CD4-positive, alpha-beta T cell treated with Interleukin-15 for 1 hour (primary cell): Measurements from ENCODE around the gene TPI1.
"Not testable (repeated sequence)": the region's sequence is repeated elsewhere in the genome, so short reads cannot be mapped to it uniquely, and the experiment has no call there.

Source experiments
- DNase-seq: peaks from one replicate; pipeline ENCODE4 v3.0.0-alpha.2; 2020

Gene TPI1

DNA sequence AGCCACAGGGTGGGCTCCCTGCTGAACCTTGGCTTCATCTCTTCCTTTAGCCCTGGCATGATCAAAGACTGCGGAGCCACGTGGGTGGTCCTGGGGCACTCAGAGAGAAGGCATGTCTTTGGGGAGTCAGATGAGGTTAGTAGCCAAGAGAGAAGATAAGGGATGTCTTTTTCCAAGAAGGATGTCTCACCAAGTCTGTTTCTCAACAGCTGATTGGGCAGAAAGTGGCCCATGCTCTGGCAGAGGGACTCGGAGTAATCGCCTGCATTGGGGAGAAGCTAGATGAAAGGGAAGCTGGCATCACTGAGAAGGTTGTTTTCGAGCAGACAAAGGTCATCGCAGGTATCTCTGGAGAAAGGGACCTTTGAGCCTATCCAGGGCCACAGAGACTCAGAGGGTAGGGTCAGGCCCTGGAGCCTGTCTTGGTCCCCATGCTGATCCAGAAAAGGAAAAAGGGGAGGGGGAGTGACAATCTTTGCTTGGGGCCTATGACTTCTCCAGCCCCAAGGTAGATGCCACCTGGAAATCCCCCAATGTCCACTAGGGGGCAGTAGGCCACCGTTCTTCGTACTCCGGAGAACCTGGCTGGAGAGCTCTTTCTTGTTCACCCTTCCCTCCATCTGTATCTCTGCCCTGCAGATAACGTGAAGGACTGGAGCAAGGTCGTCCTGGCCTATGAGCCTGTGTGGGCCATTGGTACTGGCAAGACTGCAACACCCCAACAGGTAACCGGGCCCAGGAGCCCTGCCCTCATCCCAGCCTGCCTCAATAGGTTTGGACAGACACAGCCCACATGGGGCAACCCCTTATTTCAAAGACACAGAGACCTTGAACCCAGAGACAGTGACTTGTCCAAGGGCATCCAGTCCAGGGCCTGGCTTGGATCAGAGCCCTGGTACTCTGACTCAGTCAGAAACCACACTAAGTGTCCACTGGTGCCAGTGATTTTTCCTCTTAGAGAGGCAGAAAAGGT, 2.0 kb downstream of the TPI1 start:
- peak; percentile 81 for DNase-seq

DNA sequence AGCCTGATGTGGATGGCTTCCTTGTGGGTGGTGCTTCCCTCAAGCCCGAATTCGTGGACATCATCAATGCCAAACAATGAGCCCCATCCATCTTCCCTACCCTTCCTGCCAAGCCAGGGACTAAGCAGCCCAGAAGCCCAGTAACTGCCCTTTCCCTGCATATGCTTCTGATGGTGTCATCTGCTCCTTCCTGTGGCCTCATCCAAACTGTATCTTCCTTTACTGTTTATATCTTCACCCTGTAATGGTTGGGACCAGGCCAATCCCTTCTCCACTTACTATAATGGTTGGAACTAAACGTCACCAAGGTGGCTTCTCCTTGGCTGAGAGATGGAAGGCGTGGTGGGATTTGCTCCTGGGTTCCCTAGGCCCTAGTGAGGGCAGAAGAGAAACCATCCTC, 3.0 kb downstream of the TPI1 start:
- DNase-seq = not testable (repeated sequence)

DNA sequence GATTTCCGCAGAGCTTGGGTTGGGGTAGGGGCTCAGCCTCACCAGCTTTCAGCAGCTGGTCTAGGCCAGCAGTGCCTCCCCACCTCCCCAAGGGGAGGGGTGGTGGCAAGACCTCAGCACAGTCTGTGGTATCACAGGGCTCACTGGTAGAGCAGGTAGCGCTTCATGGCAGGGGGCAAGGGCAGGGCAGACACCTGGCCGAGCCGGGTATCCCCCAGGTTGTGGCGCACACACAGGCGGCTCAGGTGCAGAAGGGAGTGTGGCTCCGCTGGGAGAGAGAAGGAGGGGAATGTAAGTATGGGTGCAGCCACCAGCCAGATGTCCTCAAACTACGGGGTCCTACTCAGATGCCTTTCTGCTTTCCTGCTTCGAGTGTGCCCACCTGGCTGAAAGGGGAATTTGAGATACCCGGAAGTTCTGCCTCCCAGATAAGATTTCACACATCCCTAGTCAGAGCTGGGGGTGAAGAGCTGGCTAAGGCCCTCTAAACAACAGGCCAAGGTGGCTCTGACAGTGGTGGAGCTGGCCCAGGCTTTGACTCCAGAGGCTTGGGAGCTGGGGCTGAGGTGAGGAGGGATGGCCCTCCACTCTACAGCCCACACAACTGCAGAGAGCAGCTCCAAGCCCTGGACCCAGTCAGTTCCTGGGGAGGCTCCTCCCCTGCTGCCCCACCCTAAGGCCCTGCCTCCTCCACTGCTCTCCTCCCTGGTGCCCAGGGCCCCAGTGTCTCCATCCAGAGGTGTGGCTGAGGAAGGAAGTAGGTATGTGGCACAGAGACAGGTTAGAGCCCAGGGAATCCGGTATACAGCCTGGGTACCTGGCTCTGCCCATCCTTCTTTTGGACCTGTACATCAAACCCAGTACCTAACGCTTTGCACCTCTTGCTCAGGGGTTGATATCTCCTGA, 4.0 kb downstream of the TPI1 start:
- no peak for DNase-seq

DNA sequence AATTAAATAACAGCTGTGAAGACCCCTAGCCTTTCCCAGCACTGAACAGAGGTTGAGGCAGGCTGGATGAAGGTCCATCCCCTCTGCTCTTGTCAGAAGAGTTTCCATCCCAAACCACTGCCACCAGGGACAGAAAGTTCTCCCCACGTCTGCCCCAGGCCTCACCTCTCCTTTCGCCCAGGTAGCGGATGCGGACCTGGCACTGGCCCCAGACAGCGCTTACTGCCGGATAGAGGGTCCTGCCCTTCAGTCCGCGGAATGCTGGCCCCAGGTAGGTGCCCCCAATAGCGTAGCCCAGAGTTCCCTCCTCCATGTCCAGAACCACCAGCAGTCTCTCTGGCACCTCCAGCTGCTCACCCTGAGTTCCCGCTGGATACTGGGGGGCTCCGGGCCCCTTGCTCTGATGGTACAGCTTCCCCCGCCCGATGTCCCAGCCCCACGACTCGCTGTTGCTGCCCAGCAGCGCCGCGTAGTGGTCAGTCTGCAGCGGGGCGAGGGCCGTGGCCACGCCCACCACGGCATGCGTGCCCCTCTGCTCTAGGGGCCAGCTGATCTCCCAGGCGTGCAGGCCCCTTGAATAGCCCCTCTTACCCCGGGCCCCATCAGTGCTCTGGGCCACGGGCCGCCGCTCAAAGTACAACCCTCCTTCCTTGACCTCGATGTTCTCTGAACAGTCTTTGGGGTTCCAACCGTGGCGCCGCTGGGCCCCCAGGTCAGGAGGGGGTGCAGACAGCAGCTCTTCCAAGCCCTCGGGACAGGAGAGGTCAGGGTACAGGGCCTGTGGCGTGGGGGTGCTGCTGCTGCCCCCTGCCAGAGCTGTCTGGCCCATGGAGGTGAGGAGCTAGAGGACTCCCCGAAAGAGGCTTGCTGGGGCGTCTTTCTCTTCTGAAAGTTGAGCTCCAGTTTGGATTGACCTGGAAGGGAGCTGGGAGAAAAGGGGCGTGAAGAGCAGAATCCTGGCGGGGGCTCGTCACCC, 5.0 kb downstream of the TPI1 start:
- peak; percentile 84 for DNase-seq

DNA sequence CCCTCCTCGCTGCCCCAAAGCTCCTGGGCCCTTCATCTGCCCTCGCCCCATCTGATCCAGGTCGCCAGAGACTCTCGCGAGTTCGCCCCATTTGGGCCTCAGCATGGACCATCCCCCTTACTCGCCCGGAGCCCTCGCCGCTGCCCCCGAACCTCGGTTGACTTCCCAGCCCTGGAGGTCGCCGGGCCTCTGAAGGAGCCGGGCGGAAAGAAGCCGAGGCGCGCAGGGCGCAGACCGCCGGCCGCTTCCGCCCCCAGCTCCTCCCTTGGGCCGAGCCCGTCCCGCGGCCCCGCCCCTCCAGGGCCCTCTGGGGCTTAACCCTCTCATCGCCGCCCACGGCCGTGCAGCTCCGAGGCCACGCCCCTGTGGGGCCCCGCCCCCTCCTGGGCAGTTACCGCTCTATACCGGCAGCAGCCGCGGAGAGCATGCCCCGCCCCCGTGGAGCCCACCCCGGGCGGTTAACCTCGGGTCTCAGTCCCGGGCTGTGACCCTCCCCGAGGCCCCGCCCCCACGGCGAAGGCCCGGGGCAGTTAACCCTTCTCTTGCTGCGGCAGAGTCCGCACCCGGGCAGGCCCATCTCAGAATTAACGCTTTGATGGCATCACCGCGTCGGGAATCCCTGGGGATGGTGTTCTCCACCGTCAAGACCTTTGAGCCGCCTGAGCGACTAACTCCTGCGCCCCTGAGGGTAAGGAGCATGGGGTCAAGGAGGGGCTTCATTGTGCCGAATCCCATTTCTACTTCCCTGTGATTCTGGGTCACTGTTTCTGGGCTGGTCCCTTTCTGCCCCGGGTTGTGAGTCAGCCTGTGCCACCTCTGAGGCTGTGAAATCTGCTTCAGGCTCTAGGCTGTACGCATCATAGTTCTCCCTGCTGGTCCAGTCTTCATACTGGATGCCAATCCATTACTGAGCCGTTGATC, 6.0 kb downstream of the TPI1 start, which contains the start of gene SPSB2:
SPSB2 (minus strand) TSS at position 210 of the 921 bp plus-strand sequence. CDS start 402 bp downstream, outside the sequence.
- DNase-seq = peak; percentile 98

DNA sequence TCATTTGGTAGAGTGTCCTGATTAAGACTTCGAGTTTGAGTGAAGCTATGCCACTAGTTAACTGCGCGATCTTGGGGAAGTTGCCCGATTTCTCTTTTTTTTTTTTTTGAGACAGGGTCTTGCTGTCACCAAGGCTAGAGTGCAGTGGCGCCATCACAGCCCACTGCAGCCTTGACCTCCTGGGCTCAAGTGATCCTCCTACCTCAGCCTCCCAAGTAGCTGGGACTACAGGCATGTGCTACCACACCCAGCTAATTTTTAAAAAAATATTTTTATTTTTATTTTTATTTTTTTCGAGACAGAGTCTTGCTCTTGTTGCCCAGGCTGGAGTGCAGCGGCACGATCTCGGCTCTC, 6.7 kb downstream of the TPI1 start:
- DNase-seq = not testable (repeated sequence)

DNA sequence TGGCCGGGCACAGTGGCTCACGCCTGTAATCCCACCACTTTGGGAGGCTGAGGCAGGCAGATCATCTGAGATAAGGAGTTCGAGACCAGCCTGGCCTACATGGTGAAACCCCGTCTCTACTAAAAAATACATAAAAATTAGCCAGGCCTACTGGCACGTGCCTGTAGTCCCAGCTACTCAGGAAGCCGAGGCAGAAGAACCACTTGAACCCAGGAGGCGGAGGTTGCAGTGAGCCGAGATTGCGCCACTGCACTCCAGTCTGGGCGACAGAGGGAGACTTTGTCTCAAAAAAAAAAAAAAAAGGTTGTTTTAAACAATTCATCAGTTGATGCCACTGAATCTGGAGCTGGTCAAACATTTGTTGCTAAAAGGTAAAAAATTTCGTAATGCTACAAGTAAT, 12.5 kb downstream of the TPI1 start:
- DNase-seq = not testable (repeated sequence)

DNA sequence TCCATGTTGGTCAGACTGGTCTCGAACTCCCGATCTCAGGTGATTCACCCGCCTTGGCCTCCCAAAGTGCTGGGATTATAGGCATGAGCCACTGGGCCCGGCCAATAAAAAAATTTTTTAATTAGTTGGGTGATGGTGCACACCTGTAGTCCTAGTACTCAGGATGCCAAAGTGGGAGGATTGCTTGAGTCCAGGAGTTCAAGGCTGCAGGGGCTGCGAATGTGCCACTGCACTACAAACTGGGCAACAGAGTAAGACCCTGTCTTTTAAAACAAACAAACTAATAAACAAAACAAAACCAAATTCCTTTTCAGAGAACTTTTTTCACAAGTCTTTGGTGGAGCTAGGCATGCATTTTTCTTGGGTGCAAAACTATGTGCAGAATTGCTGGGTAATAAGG, 15.9 kb downstream of the TPI1 start:
- no peak for DNase-seq

DNA sequence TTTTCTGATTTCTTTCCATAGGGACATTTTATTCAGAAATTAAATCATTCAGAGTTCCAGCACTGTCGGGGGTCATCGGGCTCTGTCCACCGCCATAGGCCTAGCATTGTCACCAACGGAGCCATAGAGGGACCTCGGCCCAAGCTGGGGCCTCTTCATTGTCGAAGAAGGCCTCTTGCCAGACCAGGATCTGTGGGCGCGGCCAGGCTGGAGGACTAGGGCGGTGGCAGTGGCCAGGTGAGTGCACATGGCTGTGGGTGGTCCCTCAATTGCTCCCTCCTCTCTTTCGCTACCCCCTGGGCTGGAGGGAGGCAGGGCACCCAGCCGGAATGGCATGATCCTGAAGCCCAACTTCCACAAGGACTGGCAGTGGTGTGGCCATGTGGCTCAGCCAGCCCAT, 16.4 kb downstream of the TPI1 start:
- DNase-seq = no peak

DNA sequence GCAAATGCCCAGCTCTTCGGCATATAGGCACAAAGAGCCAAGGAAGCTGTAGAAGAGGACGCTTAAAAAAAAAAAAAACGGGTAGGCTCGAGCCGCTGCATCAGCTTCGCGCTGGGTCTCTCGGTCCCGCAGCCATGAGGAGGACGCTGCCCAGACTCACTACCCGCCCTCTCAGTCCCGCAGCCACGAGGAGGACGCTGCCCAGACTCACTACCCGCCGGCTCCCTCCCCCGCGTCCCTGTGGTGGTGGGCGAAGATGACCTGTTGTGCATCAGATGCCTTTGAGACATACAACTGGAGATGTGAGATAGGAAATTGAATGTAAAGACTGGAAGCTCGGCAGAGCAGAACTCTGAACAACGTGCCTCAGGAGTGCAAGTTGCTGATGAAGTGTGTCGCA, 17.2 kb downstream of the TPI1 start:
- DNase-seq = no peak

DNA sequence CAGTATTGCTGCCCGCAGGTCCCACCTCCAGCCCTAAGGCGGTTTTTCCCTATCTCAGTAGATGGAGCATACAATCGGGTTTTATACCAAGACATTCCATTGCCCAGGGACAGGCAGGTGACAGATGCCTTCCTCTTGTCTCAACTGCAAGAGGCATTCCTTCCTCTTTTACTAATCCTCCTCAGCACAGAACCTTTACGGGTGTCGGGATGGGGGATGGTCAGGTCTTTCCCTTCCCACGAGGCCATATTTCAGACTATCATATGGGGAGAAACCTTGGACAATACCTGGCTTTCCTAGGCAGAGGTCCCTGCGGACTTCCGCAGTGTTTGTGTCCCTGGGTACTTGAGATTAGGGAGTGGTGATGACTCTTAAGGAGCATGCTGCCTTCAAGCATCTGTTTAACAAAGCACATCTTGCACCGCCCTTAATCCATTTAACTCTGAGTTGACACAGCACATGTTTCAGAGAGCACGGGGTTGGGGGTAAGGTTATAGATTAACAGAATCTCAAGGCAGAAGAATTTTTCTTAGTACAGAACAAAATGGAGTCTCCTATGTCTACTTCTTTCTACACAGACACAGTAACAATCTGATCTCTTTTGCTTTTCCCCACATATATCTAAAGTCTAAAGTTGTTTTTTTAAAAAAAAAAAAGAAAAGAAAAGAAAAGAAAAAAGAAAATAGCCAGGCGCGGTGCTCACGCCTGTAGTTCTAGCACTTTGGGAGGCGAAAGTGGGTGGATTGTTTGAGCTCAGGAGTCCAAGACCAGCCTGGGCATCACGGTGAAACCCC, 19.1 kb downstream of the TPI1 start:
- not testable (repeated sequence) for DNase-seq

DNA sequence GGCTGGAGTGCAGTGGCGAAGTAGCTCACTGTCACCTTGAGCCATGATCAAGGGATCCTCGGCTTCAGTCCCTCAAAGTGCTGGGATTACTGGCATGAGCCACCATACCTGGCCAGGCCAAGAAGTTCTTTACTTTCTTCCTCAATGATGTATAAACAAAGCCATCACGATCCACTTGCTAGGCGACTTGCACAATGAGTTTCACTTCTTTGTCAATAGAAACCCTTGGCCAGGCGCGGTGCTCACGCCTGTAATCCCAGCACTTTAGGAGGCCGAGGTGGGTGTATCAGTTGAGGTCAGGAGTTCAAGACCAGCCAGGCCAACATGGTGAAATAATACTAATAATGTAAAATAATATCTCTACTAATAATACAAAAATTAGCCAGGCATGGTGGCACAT, 20.1 kb downstream of the TPI1 start:
- DNase-seq = peak; percentile 29

DNA sequence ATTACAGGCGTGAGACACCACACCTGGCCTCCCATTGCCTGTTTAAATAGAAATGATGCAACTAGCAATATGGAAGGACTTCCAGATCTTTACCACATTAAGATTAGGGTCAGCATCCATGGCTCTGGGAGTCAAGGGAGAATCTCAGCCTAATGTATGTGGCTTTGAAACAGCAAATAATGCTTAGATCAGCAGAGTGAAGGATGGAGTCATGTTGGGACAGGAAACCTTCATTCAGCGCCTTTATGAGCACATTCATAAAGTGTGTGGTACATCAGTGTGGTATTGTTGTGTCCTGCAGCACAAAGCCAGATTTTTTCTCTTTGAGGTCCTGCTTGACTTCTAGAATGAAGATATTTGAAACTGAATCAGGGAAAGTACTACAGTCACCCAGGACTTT, 21.0 kb downstream of the TPI1 start:
- no peak for DNase-seq

DNA sequence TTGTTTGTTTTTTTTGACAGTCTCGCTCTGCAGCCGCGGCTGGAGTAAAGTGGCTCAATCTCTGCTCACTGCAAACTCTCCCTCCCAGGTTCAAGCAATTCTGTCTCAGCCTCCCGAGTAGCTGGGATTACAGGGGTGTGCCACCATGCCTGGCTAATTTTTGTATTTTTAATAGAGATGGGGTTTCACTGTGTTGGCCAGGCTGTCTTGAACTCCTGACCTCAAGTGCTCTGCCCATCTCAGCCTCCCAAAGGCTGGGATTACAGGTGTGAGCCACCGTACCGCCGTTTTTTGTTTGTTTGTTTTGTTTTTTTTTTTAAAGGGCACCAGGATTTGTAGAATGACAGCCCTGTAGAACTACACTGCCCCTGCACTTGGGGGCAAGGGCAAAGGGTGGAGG, 21.5 kb downstream of the TPI1 start:
- not testable (repeated sequence) for DNase-seq

DNA sequence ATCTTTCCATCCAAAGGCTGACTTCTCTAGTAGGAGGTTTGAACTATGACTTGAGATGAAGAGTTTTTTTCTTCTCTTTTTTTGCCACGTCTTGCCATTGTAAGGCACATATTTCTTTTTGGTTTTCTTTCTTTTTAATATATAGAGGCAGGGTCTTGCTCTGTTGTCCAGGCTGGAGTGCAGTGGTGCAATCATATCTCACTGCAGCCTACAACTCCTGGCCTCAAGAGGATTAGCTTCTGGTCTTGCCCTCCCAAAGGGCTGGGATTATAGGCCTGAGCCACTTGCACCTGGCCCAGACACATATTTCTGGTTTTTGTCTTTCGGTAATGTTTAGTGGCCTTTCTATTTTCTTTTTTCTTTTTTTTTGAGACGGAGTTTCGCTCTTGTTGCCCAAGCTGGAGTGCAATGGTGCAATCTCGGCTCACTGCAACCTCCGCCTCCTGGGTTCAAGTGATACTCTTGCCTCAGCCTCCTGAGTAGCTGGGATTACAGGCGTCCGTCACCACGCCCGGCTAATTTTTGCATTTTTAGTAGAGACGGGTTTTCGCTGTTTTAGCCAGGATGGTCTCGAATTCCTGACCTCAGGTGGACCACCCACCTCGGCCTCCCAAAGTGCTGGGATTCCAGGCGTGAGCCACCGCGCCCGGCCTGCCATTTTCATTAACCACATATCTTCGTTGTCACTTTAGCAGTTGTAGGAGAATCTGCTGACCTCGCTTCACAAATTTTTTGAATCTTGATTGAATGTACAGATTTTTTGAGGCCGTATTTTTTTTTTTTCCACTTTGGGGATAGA, 22.6 kb downstream of the TPI1 start:
- DNase-seq = not testable (repeated sequence)

DNA sequence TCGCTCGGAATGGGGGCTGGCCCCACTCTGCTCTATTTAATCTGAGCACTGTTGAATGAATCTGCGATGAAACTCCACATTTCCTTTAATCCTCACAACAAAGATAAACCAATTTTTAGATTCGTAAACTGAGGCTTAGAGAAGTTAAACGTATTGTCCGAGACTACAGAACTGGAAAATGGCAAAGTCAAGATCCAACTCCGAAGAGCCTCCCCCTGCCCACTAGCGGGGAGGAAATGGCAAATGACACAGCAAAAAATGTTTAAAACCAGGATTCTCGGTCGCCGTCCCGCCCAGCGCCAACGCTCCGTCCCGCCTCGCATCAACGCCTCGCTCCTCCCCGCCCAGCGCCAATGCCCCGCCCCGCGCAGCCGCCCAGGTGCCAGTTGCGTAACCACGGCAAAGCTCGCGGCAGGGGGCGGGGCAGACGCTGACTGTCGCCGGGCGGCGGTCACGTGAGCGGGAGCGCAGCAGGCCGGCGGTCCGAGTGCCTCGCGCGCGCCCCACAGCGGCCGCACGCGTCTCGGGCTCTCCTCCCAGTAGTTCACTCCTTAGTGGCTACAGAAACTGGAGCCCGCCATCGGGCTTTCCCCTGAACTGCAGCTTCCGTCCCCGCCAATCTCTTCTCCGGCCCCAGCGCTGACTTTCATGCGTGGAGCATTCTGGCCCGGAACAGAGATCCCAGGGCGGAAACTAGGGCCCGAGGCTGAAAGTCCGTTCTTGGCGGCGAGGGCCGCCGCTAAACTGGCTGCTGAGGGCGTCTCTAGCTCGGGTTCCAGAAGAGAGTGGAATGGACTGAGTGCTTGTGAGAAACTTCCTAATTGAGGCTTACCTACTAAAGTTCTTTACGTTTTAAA, 23.7 kb downstream of the TPI1 start:
- peak; percentile 98 for DNase-seq

DNA sequence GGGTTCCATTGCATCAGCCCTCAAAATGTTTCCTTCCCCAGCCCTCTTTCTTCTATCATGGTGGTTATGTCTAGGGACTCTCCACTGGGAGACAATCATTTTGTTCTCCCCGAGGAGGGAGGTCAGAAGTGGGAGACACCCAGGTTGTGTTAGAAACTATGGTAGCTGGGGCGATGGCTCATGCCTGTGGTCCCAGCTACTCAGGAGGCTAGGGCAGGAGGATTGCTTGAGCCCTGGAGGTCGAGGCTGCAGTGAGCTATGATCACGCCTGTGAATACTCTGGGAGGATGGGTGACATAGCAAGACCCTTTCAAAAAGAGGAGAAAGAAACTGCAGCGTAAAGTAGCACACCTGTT, 24.3 kb downstream of the TPI1 start:
- no peak for DNase-seq

DNA sequence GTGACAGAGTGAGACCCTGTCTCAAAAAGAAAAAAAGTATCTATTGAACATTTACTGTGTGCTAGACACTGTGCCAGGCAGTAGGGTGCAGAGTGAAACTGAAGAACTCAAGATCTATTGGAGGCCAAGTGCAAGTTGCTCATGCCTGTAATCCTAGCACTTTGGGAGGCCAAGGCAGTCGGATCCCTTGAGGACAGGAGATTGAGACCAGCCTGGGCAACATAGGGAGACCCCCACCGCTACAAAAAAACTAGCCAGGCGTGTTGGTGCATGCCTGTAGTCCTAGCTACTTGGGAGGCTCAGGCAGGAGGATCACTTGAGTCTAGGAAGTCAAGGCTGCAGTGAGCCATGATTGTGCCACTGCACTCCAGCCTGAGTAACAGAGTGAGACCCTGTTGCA, 25.4 kb downstream of the TPI1 start:
- DNase-seq = not testable (repeated sequence)

DNA sequence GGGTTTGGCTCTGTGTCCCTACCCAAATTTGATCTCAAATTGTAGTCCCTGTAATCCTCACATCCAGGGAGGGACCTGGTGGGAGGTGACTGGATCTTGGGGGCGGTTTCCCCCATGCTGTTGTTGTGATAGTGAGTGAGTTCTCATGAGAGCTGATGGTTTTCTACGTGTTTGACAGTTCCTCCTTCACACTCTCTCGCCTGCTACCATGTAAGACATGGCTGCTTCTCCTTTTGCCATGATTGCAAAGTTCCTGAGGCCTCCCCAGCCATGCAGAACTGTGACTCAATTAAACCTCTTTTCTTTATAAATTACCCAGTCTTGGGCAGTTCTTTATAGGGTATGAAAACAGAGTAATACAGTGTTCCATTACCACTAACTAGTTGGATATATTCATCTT, 27.0 kb downstream of the TPI1 start:
- DNase-seq = no peak
